ENCODE results near the gene GMPR2.
"Not testable (repeated sequence)": the region's sequence is repeated elsewhere in the genome, so short reads cannot be mapped to it uniquely, and the experiment has no call there.

The GMPR2 gene

DNA sequence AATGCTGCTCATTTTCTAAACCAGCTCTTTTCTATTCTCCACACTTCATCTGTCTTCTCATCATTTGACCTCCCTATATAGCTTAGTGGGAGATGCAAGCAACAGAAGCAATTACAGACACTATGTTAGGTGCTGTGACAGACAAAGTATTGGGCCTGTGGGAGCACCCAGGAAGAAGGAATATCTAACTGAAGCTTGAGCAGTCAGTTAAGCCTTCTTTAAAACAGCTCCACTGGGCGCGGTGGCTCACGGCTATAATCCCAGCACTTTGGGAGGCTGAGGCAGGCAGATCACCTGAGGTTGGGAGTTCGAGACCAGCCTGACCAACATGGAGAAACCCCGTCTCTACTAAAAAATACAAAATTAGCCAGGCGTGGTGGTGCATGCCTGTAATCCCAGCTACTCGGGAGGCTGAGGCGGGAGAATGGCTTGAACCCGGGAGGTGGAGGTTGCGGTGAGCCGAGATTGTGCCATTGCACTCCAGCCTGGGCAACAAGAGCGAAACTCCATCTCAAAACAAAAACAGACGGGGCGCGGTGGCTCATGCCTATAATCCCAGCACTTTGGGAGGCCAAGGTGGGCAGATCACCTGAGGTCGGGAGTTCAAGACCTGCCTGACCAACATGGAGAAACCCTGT lies 29.4 kb upstream of the GMPR2 start:
- H3K18ac ChIP-seq (ENCODE audit: low read depth in 1 of 2, low read length in 2 of 2); H4K91ac ChIP-seq (ENCODE audit: low read length); H2AK5ac ChIP-seq (ENCODE audit: low read length, severe bottlenecking); H3K23ac ChIP-seq (ENCODE audit: low read length in 2 of 2); H3K4me2 ChIP-seq (ENCODE audit: low read length, poor library complexity, severe bottlenecking); H3K27me3 ChIP-seq (ENCODE audit: control insufficient read depth in 1 of 2, insufficient read depth in 1 of 2, low read length in 2 of 2); H3K9me3 ChIP-seq (ENCODE audit: control insufficient read depth, low read length); H3K27ac ChIP-seq (ENCODE audit: low read length, poor library complexity, severe bottlenecking); H2BK5ac ChIP-seq (ENCODE audit: low read depth, low read length, poor library complexity, severe bottlenecking); H3K14ac ChIP-seq (ENCODE audit: low read length in 2 of 2); H3K4ac ChIP-seq (ENCODE audit: low read depth in 1 of 2, low read length in 2 of 2); H2BK12ac ChIP-seq (ENCODE audit: low read length in 2 of 2); DNase-seq; H2AFZ ChIP-seq (ENCODE audit: low read depth, low read length); H3K4me3 ChIP-seq (ENCODE audit: insufficient read depth in 1 of 2, low read depth in 1 of 2, low read length in 2 of 2); H2BK120ac ChIP-seq (ENCODE audit: low read depth, low read length); H3K9ac ChIP-seq (ENCODE audit: low read length); H3K4me1 ChIP-seq (ENCODE audit: control insufficient read depth, insufficient read depth, low read depth, low read length); H2BK15ac ChIP-seq (ENCODE audit: low read depth, poor library complexity, severe bottlenecking); H4K8ac ChIP-seq (ENCODE audit: low read length): not testable (repeated sequence)
- Histone ChIP-seq H3K79me1 (replicated peaks; ENCODE audit: low read length, poor library complexity, severe bottlenecking) (peaks cover 31% of the 10 kb centered on the region), H3K36me3 (ENCODE audit: control insufficient read depth in 1 of 2, insufficient read depth in 2 of 2, low read depth in 1 of 2, low read length in 2 of 2) (peaks cover 35 to 66% of the 10 kb centered on the region in 2 experiments)
- 96% methylated on average over 12 of the region's 16 CpGs for WGBS

DNA sequence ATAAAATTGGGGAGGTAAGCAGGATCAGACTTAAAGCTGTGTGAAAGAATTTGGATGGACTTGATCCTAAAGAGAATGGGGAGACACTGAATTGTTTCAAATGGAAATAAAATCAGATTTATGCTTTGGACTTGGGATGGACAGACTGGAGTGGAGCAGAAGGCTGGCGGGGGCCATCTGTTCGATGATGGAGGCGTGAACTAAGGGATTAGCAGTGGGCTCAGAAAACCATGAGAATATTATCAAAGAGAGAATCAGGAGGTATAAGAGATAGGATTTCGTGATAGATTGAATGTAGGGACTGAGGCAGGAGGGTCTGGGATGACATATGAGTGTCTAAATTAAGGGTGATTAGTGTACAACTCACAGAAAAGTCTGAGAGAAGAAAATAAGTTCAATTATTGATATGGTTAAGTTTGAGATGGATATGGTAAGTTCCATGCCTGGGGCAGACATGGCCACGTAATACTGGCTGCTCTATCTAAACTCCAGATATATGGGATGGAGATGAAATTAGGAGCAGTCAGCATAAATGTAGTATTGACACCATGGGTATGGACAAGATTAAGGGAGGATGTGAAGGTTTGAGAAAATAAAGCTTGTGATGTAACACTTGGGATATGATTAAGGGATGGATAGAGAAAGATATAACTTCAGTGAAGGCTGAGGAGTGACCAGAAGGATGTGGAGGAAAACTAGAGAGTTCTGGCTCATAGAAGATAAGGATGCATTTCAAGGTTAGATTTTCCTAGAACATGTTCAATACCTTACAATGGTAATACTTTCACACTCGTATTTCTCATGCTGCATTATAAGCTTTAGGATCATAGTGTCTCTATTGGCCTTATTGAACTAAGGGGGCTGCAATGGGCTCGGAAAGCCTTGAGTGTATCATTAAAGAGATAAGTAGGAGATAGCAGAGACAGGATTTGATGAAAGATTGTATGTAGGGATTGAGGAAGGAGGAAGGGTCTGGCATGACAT lies 28.3 kb upstream of the GMPR2 start:
- no peak overlapping the region for H2BK5ac ChIP-seq (ENCODE audit: low read depth, low read length, poor library complexity, severe bottlenecking)
- H4K8ac ChIP-seq (ENCODE audit: low read length): no peak overlapping the region
- H3K4me2 ChIP-seq (ENCODE audit: low read length, poor library complexity, severe bottlenecking): no peak overlapping the region
- no peak for DNase-seq
- H4K91ac ChIP-seq (ENCODE audit: low read length): no peak overlapping the region
- H2AFZ ChIP-seq (ENCODE audit: low read depth, low read length): no peak overlapping the region
- 98% methylated on average over 7 of the region's 7 CpGs for WGBS
- no peak overlapping the region for H3K23ac ChIP-seq (ENCODE audit: low read length in 2 of 2)
- no peak overlapping the region for H3K27ac ChIP-seq (ENCODE audit: low read length, poor library complexity, severe bottlenecking)
- peaks cover 3% of the 10 kb centered on the region for H3K9me3 ChIP-seq (ENCODE audit: control insufficient read depth, low read length)
- H3K4me1 ChIP-seq (ENCODE audit: control insufficient read depth, insufficient read depth, low read depth, low read length): no peaks in the 10 kb centered on the region
- H3K18ac ChIP-seq (ENCODE audit: low read depth in 1 of 2, low read length in 2 of 2): no peak overlapping the region
- no peak overlapping the region for H3K4me3 ChIP-seq (ENCODE audit: insufficient read depth in 1 of 2, low read depth in 1 of 2, low read length in 2 of 2)
- no peak overlapping the region for H2AK5ac ChIP-seq (ENCODE audit: low read length, severe bottlenecking)
- no peak overlapping the region for H2BK15ac ChIP-seq (ENCODE audit: low read depth, poor library complexity, severe bottlenecking)
- H3K4ac ChIP-seq (ENCODE audit: low read depth in 1 of 2, low read length in 2 of 2): no peak overlapping the region
- no peak overlapping the region for H2BK120ac ChIP-seq (ENCODE audit: low read depth, low read length)
- H3K14ac ChIP-seq (ENCODE audit: low read length in 2 of 2): no peak overlapping the region
- no peaks in the 10 kb centered on the region for H3K27me3 ChIP-seq (ENCODE audit: control insufficient read depth in 1 of 2, insufficient read depth in 1 of 2, low read length in 2 of 2)
- H3K79me1 ChIP-seq (replicated peaks; ENCODE audit: low read length, poor library complexity, severe bottlenecking): peaks cover 32% of the 10 kb centered on the region
- no peak overlapping the region for H3K9ac ChIP-seq (ENCODE audit: low read length)
- H3K36me3 ChIP-seq (ENCODE audit: control insufficient read depth in 1 of 2, insufficient read depth in 2 of 2, low read depth in 1 of 2, low read length in 2 of 2): peaks cover 39 to 68% of the 10 kb centered on the region in 2 experiments
- no peak overlapping the region for H2BK12ac ChIP-seq (ENCODE audit: low read length in 2 of 2)

DNA sequence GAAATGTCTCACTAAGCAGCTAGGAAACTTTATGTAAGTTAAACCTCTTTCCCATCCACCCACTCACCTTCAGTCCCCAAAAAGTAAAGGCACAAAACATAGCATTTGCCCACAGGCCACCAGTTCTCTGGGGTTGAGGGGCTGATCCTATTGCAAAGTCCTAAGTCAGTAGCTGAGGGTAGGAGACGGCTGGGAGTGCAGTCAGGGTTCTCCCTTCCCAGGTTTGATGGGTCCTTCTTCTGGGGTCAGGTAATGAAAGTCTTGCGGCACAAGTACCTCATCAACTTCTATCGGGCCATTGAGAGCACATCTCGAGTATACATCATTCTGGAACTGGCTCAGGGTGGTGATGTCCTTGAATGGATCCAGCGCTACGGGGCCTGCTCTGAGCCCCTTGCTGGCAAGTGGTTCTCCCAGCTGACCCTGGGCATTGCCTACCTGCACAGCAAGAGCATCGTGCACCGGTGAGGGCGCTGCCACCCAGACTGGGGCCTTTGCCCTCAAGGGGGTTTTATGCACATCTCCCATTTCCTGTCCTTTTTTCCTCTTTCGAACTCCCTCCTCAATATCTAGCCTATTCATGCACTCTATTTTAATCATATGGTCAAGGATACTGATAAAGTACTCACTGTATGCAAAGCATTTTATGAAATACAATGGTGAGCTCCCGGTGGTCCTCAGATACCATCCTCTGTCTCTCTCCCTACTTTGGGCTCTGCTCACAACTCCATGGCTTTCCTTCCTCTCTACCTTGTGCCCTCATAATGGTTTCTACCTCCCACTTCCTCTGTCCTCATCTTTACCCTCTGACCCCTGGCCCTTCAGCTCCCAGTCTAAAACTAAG lies 26.2 kb upstream of the GMPR2 start:
- DNase-seq: no peak
- Histone ChIP-seq H3K27me3 (ENCODE audit: control insufficient read depth in 1 of 2, insufficient read depth in 1 of 2, low read length in 2 of 2) (no peaks in the 10 kb centered on the region), H3K4me2 (ENCODE audit: low read length, poor library complexity, severe bottlenecking) (no peak overlapping the region), H3K14ac (ENCODE audit: low read length in 2 of 2) (no peak overlapping the region), H3K36me3 (ENCODE audit: control insufficient read depth in 1 of 2, insufficient read depth in 2 of 2, low read depth in 1 of 2, low read length in 2 of 2) (peaks cover 48 to 81% of the 10 kb centered on the region in 2 experiments), H3K4ac (ENCODE audit: low read depth in 1 of 2, low read length in 2 of 2) (no peak overlapping the region), H2BK15ac (ENCODE audit: low read depth, poor library complexity, severe bottlenecking) (no peak overlapping the region), H3K27ac (ENCODE audit: low read length, poor library complexity, severe bottlenecking) (no peak overlapping the region), H3K23ac (ENCODE audit: low read length in 2 of 2) (no peak overlapping the region), H3K9ac (ENCODE audit: low read length) (no peak overlapping the region), H3K9me3 (ENCODE audit: control insufficient read depth, low read length) (peaks cover 3% of the 10 kb centered on the region), H2BK120ac (ENCODE audit: low read depth, low read length) (no peak overlapping the region), H4K91ac (ENCODE audit: low read length) (no peak overlapping the region), H4K8ac (ENCODE audit: low read length) (no peak overlapping the region), H3K79me1 (replicated peaks; ENCODE audit: low read length, poor library complexity, severe bottlenecking) (peaks cover 39% of the 10 kb centered on the region), H2AK5ac (ENCODE audit: low read length, severe bottlenecking) (no peak overlapping the region), H2BK5ac (ENCODE audit: low read depth, low read length, poor library complexity, severe bottlenecking) (no peak overlapping the region), H2BK12ac (ENCODE audit: low read length in 2 of 2) (no peak overlapping the region), H3K4me1 (ENCODE audit: control insufficient read depth, insufficient read depth, low read depth, low read length) (peaks cover 3% of the 10 kb centered on the region), H3K4me3 (ENCODE audit: insufficient read depth in 1 of 2, low read depth in 1 of 2, low read length in 2 of 2) (no peak overlapping the region), H3K18ac (ENCODE audit: low read depth in 1 of 2, low read length in 2 of 2) (no peak overlapping the region), H2AFZ (ENCODE audit: low read depth, low read length) (no peak overlapping the region)
- WGBS: over 99% methylated on average over 11 of the region's 11 CpGs

Measured in mesenchymal stem cell (in vitro differentiated cells and primary cell).